PC-9 (cell line): ENCODE measurements around the gene TCF3. TPM values are rescaled to one million over a fixed set of nuclear protein-coding genes. Genes with fewer than 3 reads are reported as not detected.

Source experiments
- BruUV-seq: library from RNA; stranded (reverse); fragments of 400-500 nt; replicated peaks from 2 replicates; lab custom pipeline; 2021; lab: Mats Ljungman, UMichigan
- CTCF ChIA-PET: fragments of 300-600 bp; sonication (Branson Sonifier 250); formaldehyde crosslinking; loops from one replicate; lab custom pipeline; 2022; ENCODE audit warnings: antibody characterized with exemption; lab: Charles Lee
- POLR2A ChIA-PET: fragments of 300-600 bp; sonication (Branson Sonifier 250); formaldehyde crosslinking; loops from one replicate; lab custom pipeline; 2022; ENCODE audit warnings: antibody characterized with exemption; ENCODE audit not compliant: unreplicated experiment; lab: Charles Lee
- DNase-seq, 2 experiments: peaks; one replicate each; pipeline versions ENCODE4 v3.0.0 to v3.0.0-alpha.2; 2015 to 2022; ENCODE audit warnings: mixed read lengths in 1 of 2
- H2AFZ ChIP-seq: fragments of 200-600 bp; sonication (generic); 2 replicates; pipeline ENCODE4 v1.8.1; 2017; ENCODE audit warnings: antibody characterized with exemption
- H3F3A ChIP-seq: fragments of 200-600 bp; sonication (generic); 2 replicates; pipeline ENCODE4 v1.8.1; 2017; ENCODE audit warnings: antibody characterized with exemption, mild to moderate bottlenecking, low read depth; ENCODE audit not compliant: insufficient read depth
- H3K27ac ChIP-seq: fragments of 200-600 bp; sonication (generic); 2 replicates; pipeline ENCODE4 v1.6.1; 2016; ENCODE audit warnings: mixed run types
- H3K27me3 ChIP-seq: fragments of 200-600 bp; sonication (generic); 2 replicates; pipeline ENCODE4 v1.6.1; 2016; ENCODE audit warnings: low read depth, mixed run types; ENCODE audit not compliant: insufficient read depth
- H3K36me3 ChIP-seq: fragments of 200-600 bp; sonication (generic); 2 replicates; pipeline ENCODE4 v1.6.1; 2016; ENCODE audit warnings: low read depth, mixed run types
- H3K4me1 ChIP-seq: fragments of 200-600 bp; sonication (generic); replicated peaks from 2 replicates; pipeline ENCODE4 v1.6.1; 2016; ENCODE audit warnings: mixed run types; ENCODE audit not compliant: insufficient read depth
- H3K4me2 ChIP-seq: fragments of 200-600 bp; sonication (generic); 2 replicates; pipeline ENCODE4 v1.6.1; 2017; ENCODE audit warnings: mixed run types
- H3K4me3 ChIP-seq: fragments of 200-600 bp; sonication (generic); 2 replicates; pipeline ENCODE4 v1.6.1; 2016; ENCODE audit warnings: mixed run types
- H3K79me2 ChIP-seq: fragments of 200-600 bp; sonication (generic); 2 replicates; pipeline ENCODE4 v1.6.1; 2017; ENCODE audit warnings: low read depth, mixed run types
- H3K9me2 ChIP-seq: fragments of 200-600 bp; sonication (generic); 2 replicates; pipeline ENCODE4 v1.8.1; 2017; ENCODE audit warnings: mild to moderate bottlenecking; ENCODE audit not compliant: insufficient read depth
- H3K9me3 ChIP-seq: fragments of 200-600 bp; sonication (generic); 2 replicates; pipeline ENCODE4 v1.8.1; 2016; ENCODE audit warnings: low read depth; ENCODE audit not compliant: insufficient read depth
- H4K20me1 ChIP-seq: fragments of 200-600 bp; sonication (generic); 2 replicates; pipeline ENCODE4 v1.8.1; 2017; ENCODE audit not compliant: insufficient read depth
- EZH2 ChIP-seq: fragments of 200-600 bp; sonication (generic); IDR thresholded peaks from 2 replicates; pipeline ENCODE4 v1.8.0; 2017; ENCODE audit warnings: antibody characterized with exemption, low read depth
- intact Hi-C: fragments of 100-400 bp; cut with micrococcal nuclease; formaldehyde crosslinking; loops from one replicate; pipeline ENCODE4 v1.10.0; 2022; ENCODE audit not compliant: unreplicated experiment
- total RNA-seq: library from RNA; stranded (reverse); gene quantifications from 2 replicates; pipeline ENCODE4 v1.2.3, GENCODE V29; 2021
- TF ChIP-seq, protein P1 (sequence below): fragments of 200-600 bp; sonication (generic); conservative IDR thresholded peaks from 2 replicates; pipeline ENCODE4 v1.6.1; 2017; ENCODE audit warnings: mixed run types, antibody characterized with exemption, mild to moderate bottlenecking, moderate library complexity

The TCF3 gene
- total RNA-seq, 1 experiment from 2014 or later, result 98.0 TPM

DNA sequence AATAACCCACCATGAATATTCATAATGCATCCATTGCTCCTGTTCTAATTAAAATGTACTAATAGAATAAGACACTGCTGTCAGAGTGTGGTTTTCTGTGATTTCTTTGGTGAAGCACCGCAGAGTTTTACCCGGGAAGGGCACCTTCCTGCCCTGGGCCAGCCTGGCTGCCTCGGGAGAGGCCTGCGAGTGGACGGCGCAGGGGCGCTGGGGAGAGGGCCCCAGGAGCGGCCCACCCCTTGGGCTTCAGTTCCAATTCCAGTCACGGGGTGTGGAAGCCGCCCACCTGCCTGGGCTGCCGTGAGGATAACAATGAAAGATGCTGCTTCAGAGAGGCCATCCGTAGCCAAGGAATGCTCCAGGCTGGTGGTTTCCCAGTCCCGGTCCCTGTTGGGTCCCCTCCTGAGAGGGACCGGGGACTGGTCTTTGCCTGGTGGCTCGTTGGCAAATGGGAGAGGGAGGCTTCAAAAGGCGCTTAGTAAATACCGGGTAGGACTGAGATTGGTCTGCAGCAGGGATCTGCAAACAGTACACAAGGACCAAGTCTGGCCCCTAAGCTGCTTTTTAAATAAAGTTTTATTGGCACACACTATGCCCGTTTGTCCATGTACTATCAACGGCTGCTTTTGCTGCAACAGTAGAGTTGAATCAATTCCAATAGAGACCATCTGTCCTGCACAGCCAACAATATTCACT, 18.0 kb downstream of the TCF3 start:
- Histone ChIP-seq H3K4me3 (no peak overlapping the region), H3K27ac (no peak overlapping the region), H3K9me2 (no peaks in the 10 kb centered on the region), H3F3A (no peaks in the 10 kb centered on the region), H3K36me3 (0 out of 2 replicates have a peak, but pooled peaks cover 3% of the 10 kb centered on the region), H3K4me2 (no peak overlapping the region), H3K79me2 (no peaks in the 10 kb centered on the region), H2AFZ (no peak overlapping the region), H3K4me1 (no peaks in the 10 kb centered on the region), H3K9me3 (no peaks in the 10 kb centered on the region), H4K20me1 (no peaks in the 10 kb centered on the region), H3K27me3 (no peaks in the 10 kb centered on the region)
- no TSS peak for BruUV-seq
- POLR2A ChIA-PET, result no interaction called here
- intact Hi-C loops, result no loop called here
- CTCF ChIA-PET, result no interaction called here
- DNase-seq, result no peak
- TF ChIP-seq, protein P1, sequence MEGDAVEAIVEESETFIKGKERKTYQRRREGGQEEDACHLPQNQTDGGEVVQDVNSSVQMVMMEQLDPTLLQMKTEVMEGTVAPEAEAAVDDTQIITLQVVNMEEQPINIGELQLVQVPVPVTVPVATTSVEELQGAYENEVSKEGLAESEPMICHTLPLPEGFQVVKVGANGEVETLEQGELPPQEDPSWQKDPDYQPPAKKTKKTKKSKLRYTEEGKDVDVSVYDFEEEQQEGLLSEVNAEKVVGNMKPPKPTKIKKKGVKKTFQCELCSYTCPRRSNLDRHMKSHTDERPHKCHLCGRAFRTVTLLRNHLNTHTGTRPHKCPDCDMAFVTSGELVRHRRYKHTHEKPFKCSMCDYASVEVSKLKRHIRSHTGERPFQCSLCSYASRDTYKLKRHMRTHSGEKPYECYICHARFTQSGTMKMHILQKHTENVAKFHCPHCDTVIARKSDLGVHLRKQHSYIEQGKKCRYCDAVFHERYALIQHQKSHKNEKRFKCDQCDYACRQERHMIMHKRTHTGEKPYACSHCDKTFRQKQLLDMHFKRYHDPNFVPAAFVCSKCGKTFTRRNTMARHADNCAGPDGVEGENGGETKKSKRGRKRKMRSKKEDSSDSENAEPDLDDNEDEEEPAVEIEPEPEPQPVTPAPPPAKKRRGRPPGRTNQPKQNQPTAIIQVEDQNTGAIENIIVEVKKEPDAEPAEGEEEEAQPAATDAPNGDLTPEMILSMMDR, result no peak
- TF ChIP-seq EZH2, result no peak

- intact Hi-C loops, result no loop called here
- H3K4me2 ChIP-seq, result no peak overlapping the region
- 0 out of 2 replicates have a peak, but pooled peaks cover 3% of the 10 kb centered on the region for H3K36me3 ChIP-seq
- no peak overlapping the region for H3K27ac ChIP-seq
- DNase-seq, result no peak
- no peaks in the 10 kb centered on the region for H3K27me3 ChIP-seq
- no peak overlapping the region for H3K4me3 ChIP-seq
- no peaks in the 10 kb centered on the region for H3K9me3 ChIP-seq
- TF ChIP-seq EZH2, result no peak
- TF ChIP-seq, protein P1, result no peak
- H2AFZ ChIP-seq, result no peak overlapping the region
- no peaks in the 10 kb centered on the region for H3K9me2 ChIP-seq
- H3K4me1 ChIP-seq, result no peaks in the 10 kb centered on the region
- no TSS peak for BruUV-seq
- no peaks in the 10 kb centered on the region for H4K20me1 ChIP-seq
- ChIA-PET POLR2A (interaction anchor here (0.5 kb wide), 1 partner anchor 63 kb away, joined by 6 read pairs; no protein-coding TSS in a partner anchor), CTCF (no interaction called here)
- no peaks in the 10 kb centered on the region for H3K79me2 ChIP-seq
- H3F3A ChIP-seq, result no peaks in the 10 kb centered on the region
These were observed 19.1 kb downstream of the TCF3 start for GRCh38 chr19:1633269-1633826.

DNA sequence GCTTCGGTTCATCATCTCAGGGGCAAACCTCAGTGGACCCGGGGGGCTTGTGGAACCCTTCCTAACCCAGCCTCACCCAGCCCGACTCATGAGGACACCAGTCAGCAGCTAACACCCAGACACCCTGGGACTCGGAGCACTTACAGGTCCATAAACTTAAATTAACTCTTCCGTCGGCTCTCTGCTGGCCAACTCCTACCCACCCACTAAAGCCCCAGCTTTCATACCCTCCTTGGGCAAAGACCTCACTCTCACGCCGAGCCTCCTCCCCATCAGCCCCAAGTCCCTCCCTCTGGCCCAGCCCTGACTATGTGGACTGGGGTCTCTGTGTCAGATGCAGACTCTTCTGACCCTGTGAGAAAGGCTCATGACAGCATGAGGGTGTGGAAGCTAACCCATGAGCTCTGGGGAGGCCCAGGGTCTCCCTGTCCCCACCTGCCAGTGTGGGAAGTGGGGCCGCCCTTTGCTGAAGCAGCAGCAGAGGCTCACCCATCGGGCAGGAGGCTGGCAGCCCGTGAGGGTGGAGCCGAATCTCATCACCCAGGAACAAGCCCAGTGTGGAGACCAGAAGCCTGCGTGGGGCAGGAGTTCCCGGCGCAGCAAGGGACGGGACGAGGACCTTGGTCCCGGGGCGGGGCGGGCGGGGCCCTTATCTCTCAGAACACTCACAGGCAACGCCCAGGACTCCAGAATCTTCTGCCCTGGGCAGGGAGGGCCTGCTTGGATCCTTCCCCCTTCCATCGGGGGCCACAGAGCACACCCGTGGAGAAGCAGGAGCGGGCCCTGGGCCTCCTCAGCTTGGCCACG, 19.8 kb downstream of the TCF3 start:
- Histone ChIP-seq H3K27me3 (no peaks in the 10 kb centered on the region), H3K9me2 (no peaks in the 10 kb centered on the region), H3K27ac (no peak overlapping the region), H3K79me2 (no peaks in the 10 kb centered on the region), H3K4me1 (no peaks in the 10 kb centered on the region), H4K20me1 (no peaks in the 10 kb centered on the region), H3F3A (no peaks in the 10 kb centered on the region), H3K4me2 (no peak overlapping the region), H3K9me3 (no peaks in the 10 kb centered on the region), H2AFZ (no peak overlapping the region), H3K36me3 (no peaks in the 10 kb centered on the region), H3K4me3 (no peak overlapping the region)
- CTCF ChIA-PET, result interaction anchor here (0.5 kb wide), 1 partner anchor 90 kb away, joined by 3 read pairs; no protein-coding TSS in a partner anchor
- TF ChIP-seq, protein P1, result no peak
- TF ChIP-seq EZH2, result no peak
- POLR2A ChIA-PET, result interaction anchor here (0.5 kb wide), 1 partner anchor 63 kb away, joined by 6 read pairs; no protein-coding TSS in a partner anchor
- no peak for DNase-seq
- BruUV-seq, result no TSS peak
- intact Hi-C loops, result no loop called here
